Karpas-422 (cell line): ENCODE measurements around the gene TMEM176B. TPM values are rescaled to one million over a fixed set of nuclear protein-coding genes. Genes with fewer than 3 reads are reported as not detected.

ENCODE experiments used
- DNase-seq: peaks from one replicate; pipeline ENCODE4 v3.0.0-alpha.2; 2015
- H2AFZ ChIP-seq: fragments of 200-600 bp; sonication (generic); 2 replicates; pipeline ENCODE4 v1.6.1; 2014; ENCODE audit warnings: antibody characterized with exemption, low read length, mixed read lengths
- H3K27ac ChIP-seq: fragments of 200-600 bp; sonication (generic); 2 replicates; pipeline ENCODE4 v1.5.1; 2014; ENCODE audit warnings: mild to moderate bottlenecking, low read length, moderate library complexity
- H3K27me3 ChIP-seq: fragments of 200-600 bp; sonication (generic); 2 replicates; pipeline ENCODE4 v1.6.1; 2014; ENCODE audit warnings: low read length, mixed read lengths
- H3K36me3 ChIP-seq: fragments of 200-600 bp; sonication (generic); 2 replicates; pipeline ENCODE4 v1.6.1; 2014; ENCODE audit warnings: low read length, mixed read lengths; ENCODE audit not compliant: insufficient read depth
- H3K4me1 ChIP-seq: fragments of 200-600 bp; sonication (generic); 2 replicates; pipeline ENCODE4 v1.6.1; 2014; ENCODE audit warnings: mild to moderate bottlenecking, low read length, mixed read lengths
- H3K4me2 ChIP-seq: fragments of 200-600 bp; sonication (generic); 2 replicates; pipeline ENCODE4 v1.6.1; 2014; ENCODE audit warnings: low read length, low read depth, mild to moderate bottlenecking; ENCODE audit not compliant: poor library complexity, severe bottlenecking
- H3K4me3 ChIP-seq: fragments of 200-600 bp; sonication (generic); 2 replicates; pipeline ENCODE4 v1.5.1; 2014; ENCODE audit warnings: mild to moderate bottlenecking, antibody characterized with exemption, low read length, mixed read lengths
- H3K79me2 ChIP-seq: fragments of 200-600 bp; sonication (generic); 2 replicates; pipeline ENCODE4 v1.6.1; 2014; ENCODE audit warnings: mild to moderate bottlenecking, low read length, mixed read lengths
- H3K9ac ChIP-seq: fragments of 200-600 bp; sonication (generic); 2 replicates; pipeline ENCODE4 v1.6.0; 2014; ENCODE audit warnings: low read length
- H3K9me2 ChIP-seq: fragments of 200-600 bp; sonication (generic), shearing (Covaris generic); replicated peaks from 2 replicates; pipeline ENCODE4 v1.6.0; 2014; ENCODE audit warnings: mild to moderate bottlenecking, low read length, moderate library complexity; ENCODE audit not compliant: insufficient read depth
- H3K9me3 ChIP-seq: fragments of 300-700, 200-600 bp; sonication (generic); 2 replicates; pipeline ENCODE4 v1.6.1; 2014; ENCODE audit warnings: low read length, mixed read lengths
- H4K20me1 ChIP-seq: fragments of 200-600 bp; sonication (generic); 2 replicates; pipeline ENCODE4 v1.6.1; 2014; ENCODE audit warnings: mild to moderate bottlenecking, antibody characterized with exemption, low read length, low read depth; ENCODE audit not compliant: insufficient read depth
- total RNA-seq: library from RNA; depleted of rRNA; stranded (reverse); fragments of >200 nt; shearing (Covaris generic); gene quantifications from 2 replicates; pipeline ENCODE4 v1.2.3, GENCODE V29; 2014; ENCODE audit warnings: low replicate concordance

The TMEM176B gene
- total RNA-seq, 1 experiment from 2014 or later: not detected

DNA sequence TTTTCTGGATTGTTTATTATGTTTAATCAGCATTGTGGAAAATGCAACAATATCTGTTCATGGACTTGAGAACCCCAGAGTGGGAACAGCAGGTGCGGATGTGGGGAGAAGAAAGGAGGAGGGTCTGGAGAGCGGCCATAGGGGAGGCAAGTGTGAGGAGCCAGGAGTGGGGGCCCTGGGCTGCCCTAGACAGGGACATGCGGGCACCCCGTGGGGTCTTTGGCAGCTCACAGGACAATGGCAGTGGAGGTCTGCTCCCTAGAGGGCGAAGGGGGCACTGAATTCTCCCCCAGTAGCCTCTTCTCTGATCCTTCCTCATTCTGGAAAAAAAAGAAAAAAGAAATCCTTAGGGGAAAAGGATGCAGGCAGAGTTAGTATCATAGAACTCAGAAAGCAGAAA lies 8.9 kb downstream of the TMEM176B start:
- H2AFZ ChIP-seq: no peak overlapping the region
- no peak overlapping the region for H3K4me2 ChIP-seq
- H3K79me2 ChIP-seq: no peaks in the 10 kb centered on the region
- no peak overlapping the region for H3K27ac ChIP-seq
- DNase-seq: no peak
- H3K9me2 ChIP-seq: no peaks in the 10 kb centered on the region
- no peaks in the 10 kb centered on the region for H3K9me3 ChIP-seq
- H3K4me1 ChIP-seq: peaks cover 5% of the 10 kb centered on the region; the same call in 1 of the 2 replicates
- H3K27me3 ChIP-seq: no peaks in the 10 kb centered on the region
- H3K4me3 ChIP-seq: no peak overlapping the region
- no peak overlapping the region for H3K9ac ChIP-seq
- no peaks in the 10 kb centered on the region for H3K36me3 ChIP-seq
- no peaks in the 10 kb centered on the region for H4K20me1 ChIP-seq

DNA sequence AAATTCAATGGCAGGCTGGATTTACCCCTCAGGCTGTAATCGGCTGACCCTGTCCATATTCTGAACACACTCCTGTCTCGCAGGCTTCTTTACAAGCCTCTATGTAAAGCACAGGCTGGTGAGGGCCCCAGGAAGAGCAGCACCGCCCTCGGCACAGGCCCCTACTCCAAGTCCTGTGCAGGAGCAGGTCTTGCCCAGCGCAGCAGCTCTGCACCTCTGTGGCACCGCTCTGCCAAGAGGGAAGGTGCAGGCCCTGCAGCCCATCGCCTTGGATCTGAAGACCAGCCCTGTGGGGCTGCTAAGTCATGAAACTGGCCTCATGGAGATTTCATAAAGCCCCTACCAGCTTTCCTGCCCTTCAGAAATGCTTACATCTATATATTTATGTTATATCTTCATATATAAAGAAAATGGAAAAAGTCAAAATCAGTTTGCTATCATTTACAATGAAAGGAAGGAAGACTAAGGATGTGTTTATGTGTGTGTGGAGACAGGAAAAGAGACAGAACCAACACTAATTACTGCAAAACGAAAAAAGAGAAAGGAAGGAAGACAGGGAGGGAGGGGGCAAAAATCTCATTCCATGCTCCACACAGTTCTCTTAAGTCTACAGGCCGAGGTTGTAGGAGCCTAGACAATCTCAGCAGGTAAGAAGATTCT lies 9.6 kb downstream of the TMEM176B start:
- no peak overlapping the region for H3K4me2 ChIP-seq
- no peaks in the 10 kb centered on the region for H3K36me3 ChIP-seq
- no peaks in the 10 kb centered on the region for H3K9me3 ChIP-seq
- H3K27me3 ChIP-seq: no peaks in the 10 kb centered on the region
- no peak overlapping the region for H3K4me3 ChIP-seq
- no peak overlapping the region for H3K27ac ChIP-seq
- no peaks in the 10 kb centered on the region for H3K9me2 ChIP-seq
- H4K20me1 ChIP-seq: no peaks in the 10 kb centered on the region
- no peaks in the 10 kb centered on the region for H3K79me2 ChIP-seq
- no peak for DNase-seq
- no peak overlapping the region for H2AFZ ChIP-seq
- H3K4me1 ChIP-seq: peaks cover 5% of the 10 kb centered on the region; the same call in 1 of the 2 replicates
- no peak overlapping the region for H3K9ac ChIP-seq

DNA sequence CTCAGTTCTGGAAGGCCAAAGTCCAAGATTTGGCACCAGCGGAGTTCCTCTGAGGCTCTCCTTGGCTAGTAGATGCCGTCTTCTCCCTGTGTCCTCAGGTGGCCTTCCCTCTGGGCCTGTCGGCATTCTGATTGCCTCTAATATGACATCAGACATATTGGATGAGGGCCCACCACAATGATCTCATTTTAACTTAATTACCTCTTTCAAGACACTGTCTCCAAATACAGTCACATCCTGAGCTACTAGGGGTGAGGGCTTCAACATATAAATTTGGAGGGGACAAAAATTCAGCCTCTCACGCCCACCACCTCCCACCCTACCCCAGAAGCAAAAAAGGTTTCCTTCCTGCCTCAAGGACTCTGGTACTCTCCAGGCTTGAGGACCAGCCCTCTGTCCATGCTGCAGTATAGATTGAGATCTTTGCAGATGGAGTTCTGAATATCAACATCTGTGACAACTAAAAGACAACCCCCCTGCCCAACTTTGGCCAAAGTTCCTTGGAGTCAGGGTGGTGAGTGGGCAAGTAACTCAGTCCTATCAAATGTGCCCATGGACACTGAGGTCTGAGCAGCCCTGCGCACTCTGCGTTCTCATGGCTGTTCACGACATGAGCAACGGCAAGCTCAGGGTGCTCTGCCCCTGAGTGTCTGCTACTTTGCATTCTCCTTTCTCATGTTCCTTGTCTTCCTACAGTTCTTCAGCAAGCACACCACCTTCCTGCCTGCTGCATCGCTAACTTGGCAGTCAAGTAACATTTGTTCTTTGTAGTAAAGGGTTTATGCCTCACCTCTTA lies 11.5 kb downstream of the TMEM176B start:
- H3K9ac ChIP-seq: no peak overlapping the region
- H4K20me1 ChIP-seq: no peaks in the 10 kb centered on the region
- H2AFZ ChIP-seq: no peak overlapping the region
- no peak overlapping the region for H3K4me2 ChIP-seq
- no peak overlapping the region for H3K27ac ChIP-seq
- H3K9me2 ChIP-seq: no peaks in the 10 kb centered on the region
- H3K36me3 ChIP-seq: no peaks in the 10 kb centered on the region
- H3K4me3 ChIP-seq: no peak overlapping the region
- DNase-seq: no peak
- no peaks in the 10 kb centered on the region for H3K27me3 ChIP-seq
- H3K79me2 ChIP-seq: no peaks in the 10 kb centered on the region
- H3K4me1 ChIP-seq: peaks cover 5% of the 10 kb centered on the region; the same call in 1 of the 2 replicates
- no peaks in the 10 kb centered on the region for H3K9me3 ChIP-seq

DNA sequence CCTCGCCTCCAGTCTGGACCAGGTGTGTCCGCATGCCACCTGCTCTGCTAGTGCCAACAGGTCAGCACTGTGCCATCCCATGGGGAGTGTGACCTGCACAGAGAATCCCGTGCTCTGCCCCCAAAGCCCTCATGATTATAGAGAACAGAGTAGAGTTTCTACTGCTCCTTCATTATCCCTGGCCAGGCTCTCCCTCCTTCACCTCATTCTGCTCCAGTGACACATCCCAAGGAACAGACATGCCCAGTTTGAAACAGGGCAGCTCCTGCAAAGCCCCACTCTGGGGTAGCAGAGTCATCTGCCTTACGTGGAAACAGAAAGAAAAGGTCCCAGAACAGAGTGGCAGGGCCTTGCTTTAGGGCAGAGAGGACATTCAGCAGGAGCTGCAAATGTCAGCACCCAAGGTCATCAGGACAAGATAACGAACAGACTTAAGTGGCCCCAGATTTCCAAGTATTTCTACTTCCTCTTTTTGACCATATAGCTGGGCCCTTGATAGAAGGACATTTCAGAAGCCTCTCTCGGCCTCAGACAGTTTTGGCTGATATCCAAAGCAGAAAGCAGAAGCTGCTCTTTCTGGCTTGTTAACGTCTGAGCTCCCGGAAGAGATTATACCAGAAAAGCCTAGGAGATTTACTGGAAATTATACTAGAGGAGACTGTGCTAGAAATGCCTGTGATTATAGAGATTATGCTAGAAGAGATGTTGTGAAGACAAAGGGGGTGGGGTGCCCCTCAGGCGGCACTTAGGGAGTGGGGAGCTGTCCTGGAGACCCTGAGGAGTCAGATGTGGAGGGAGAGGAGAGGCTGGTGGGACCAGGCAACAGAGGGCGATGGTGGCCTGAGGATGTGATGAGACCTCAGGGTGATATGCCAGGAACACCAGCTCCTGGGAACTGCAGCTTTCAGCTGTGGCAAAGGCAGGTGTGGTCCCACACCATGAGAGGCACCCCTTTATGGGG lies 12.6 kb downstream of the TMEM176B start:
- peak; percentile 59 for DNase-seq
- Histone ChIP-seq H3K9ac (no peak overlapping the region), H3K27me3 (no peaks in the 10 kb centered on the region), H3K79me2 (no peaks in the 10 kb centered on the region), H3K4me1 (peaks cover 5% of the 10 kb centered on the region; the same call in 1 of the 2 replicates), H3K36me3 (no peaks in the 10 kb centered on the region), H3K9me3 (no peaks in the 10 kb centered on the region), H3K4me3 (no peak overlapping the region), H3K4me2 (no peak overlapping the region), H3K27ac (no peak overlapping the region), H2AFZ (no peak overlapping the region), H3K9me2 (no peaks in the 10 kb centered on the region), H4K20me1 (no peaks in the 10 kb centered on the region)

DNA sequence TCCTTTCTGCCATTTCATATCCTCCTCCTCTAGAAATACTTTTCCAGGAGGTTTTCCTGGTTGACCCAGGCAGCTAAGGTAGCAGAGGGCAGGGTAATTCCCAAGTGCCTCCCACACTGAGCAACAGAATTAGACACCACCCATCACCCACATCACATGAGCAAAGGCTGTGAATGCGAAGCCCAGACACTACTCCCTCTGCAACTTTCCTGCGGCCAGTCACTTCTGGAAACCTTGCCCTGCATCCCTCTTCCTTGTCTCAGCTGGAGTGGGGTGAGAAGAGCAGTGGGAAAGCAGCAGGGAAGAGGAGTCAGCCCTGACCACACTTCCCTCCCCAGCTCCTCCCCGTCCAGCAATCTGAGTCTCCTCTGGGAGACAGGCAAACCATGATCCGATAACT lies 15.2 kb downstream of the TMEM176B start:
- H3K4me3 ChIP-seq: no peak overlapping the region
- no peak overlapping the region for H3K9ac ChIP-seq
- H2AFZ ChIP-seq: no peak overlapping the region
- no peaks in the 10 kb centered on the region for H3K9me2 ChIP-seq
- no peaks in the 10 kb centered on the region for H3K9me3 ChIP-seq
- H4K20me1 ChIP-seq: no peaks in the 10 kb centered on the region
- H3K79me2 ChIP-seq: no peaks in the 10 kb centered on the region
- peaks cover 5% of the 10 kb centered on the region; the same call in 1 of the 2 replicates for H3K4me1 ChIP-seq
- DNase-seq: no peak
- H3K27me3 ChIP-seq: no peaks in the 10 kb centered on the region
- no peak overlapping the region for H3K4me2 ChIP-seq
- no peak overlapping the region for H3K27ac ChIP-seq
- no peaks in the 10 kb centered on the region for H3K36me3 ChIP-seq

DNA sequence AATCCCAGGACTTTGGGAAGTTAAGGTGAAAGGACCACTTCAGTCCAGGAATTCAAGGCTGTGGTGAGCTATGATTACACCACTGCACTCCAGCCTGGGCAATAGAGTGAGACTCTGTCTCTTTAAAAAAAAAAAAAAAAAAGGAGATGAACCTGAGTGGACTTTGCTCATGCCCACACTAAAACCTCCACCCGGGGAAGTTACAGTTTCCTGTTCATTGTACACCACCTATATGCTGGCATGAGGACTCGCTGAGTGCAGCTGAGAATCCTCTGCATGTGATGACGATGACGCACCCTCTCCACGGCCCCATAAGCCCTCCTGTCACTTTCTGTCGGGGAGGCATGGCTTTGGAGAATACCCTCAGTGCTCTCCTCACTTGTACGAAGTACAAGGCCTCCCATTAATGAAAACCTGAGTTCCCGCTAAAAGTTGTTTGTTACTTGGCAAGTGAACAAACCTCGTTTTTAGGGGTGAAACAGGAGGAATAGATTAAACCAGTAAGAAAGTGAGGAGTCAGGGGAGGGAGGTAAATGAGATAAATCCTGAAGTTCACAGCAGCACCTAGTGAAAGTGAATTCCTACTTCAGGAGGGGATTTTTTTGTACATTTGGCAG lies 15.9 kb downstream of the TMEM176B start:
- Histone ChIP-seq H3K9ac (no peak overlapping the region), H3K9me2 (no peaks in the 10 kb centered on the region), H3K4me1 (peaks cover 5% of the 10 kb centered on the region; the same call in 1 of the 2 replicates), H2AFZ (no peak overlapping the region), H3K36me3 (no peaks in the 10 kb centered on the region), H3K79me2 (no peaks in the 10 kb centered on the region), H3K4me2 (no peak overlapping the region), H4K20me1 (no peaks in the 10 kb centered on the region), H3K27ac (no peak overlapping the region), H3K27me3 (no peaks in the 10 kb centered on the region), H3K9me3 (no peaks in the 10 kb centered on the region), H3K4me3 (no peak overlapping the region)
- DNase-seq: no peak

DNA sequence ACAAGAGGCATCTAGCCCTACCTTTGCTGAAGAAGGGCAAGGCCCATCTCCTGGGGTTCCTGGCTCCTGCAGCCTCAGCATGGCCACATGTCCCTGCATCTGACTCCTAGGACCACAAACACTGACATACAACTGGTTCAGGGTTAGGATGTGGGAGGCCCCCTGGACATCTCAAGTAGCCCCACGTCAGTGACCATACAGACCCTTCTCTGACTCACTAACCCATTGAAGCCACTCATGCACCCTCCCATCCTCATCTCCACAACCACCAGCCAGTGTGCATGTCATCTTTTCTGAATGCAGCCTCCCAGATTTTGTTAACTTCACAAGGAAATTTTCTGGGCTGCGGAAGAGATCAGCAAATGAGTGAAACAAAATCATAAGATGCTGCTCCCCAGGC lies 18.2 kb downstream of the TMEM176B start:
- Histone ChIP-seq H3K9ac (no peak overlapping the region), H3K9me3 (no peaks in the 10 kb centered on the region), H3K27me3 (no peaks in the 10 kb centered on the region), H4K20me1 (no peaks in the 10 kb centered on the region), H2AFZ (no peak overlapping the region), H3K9me2 (no peaks in the 10 kb centered on the region), H3K36me3 (no peaks in the 10 kb centered on the region), H3K4me3 (no peak overlapping the region), H3K27ac (no peak overlapping the region), H3K79me2 (no peaks in the 10 kb centered on the region), H3K4me1 (no peaks in the 10 kb centered on the region), H3K4me2 (no peak overlapping the region)
- DNase-seq: no peak
